A549 treated with ZK216348 at 1 μM for 4 hours (cell line): ENCODE measurements around the gene GATC. TPM values are rescaled to one million over a fixed set of nuclear protein-coding genes. Genes with fewer than 3 reads are reported as not detected.

Experiments used
- total RNA-seq: library from RNA; stranded (reverse); fragments of 200-300 nt; extraction: Qiagen RNA extraction; gene quantifications from 5 replicates; pipeline ENCODE4 v1.2.3, GENCODE V29; 2022; ENCODE audit warnings: low read depth

GATC gene
- 19.4 to 26.1 TPM (median 24.1 TPM) in 5 replicates for total RNA-seq

GRCh38 chr12:120445911-120446843, at the start of gene GATC, which contains the start of gene TRIAP1:
TSS of gene GATC (plus strand) at chr12:120446444. CDS start at chr12:120446481, 37 bp downstream.
TSS of gene TRIAP1 (minus strand) at chr12:120446384. CDS start at chr12:120446372, 12 bp downstream.

GRCh38 chr12:120437735-120438494, 8.3 kb upstream of the GATC start, which contains the start of gene COX6A1:
TSS of gene COX6A1 (plus strand) at chr12:120438113. CDS start at chr12:120438127, 14 bp downstream.

GRCh38 chr12:120469450-120470149, 23.4 kb downstream of the GATC start, which contains the start of gene SRSF9:
TSS of gene SRSF9 (minus strand) at chr12:120469748. CDS start at chr12:120469609, 139 bp downstream.

GRCh38 chr12:120495731-120496412, 49.6 kb downstream of the GATC start, which contains the start of gene DYNLL1:
TSS of gene DYNLL1 (plus strand) at chr12:120496113. CDS start at chr12:120496422, 309 bp downstream.

Other genes starting within 250 kb of the GATC start
- 3,146 to 3,508 TPM (median 3,402 TPM) in 5 replicates for gene RPLP0, start 245.3 kb upstream of the GATC start, total RNA-seq
- 155 to 226 TPM (median 194 TPM) in 5 replicates for gene PXN, start 180.7 kb upstream of the GATC start, total RNA-seq
- gene RNU4-2, start 154.5 kb upstream of the GATC start, total RNA-seq, result not detected in 5 replicates
- gene RNU4-1, start 153.2 kb upstream of the GATC start, total RNA-seq, result not detected in 5 replicates
- 0.66 to 1.6 TPM (median 0.98 TPM) in 5 replicates for gene SIRT4, start 144.1 kb upstream of the GATC start, total RNA-seq
- not detected in 5 replicates for gene PLA2G1B, start 118.7 kb upstream of the GATC start, total RNA-seq
- gene MSI1, start 77.3 kb upstream of the GATC start, total RNA-seq, result 0.50 to 1.4 TPM (median 1.2 TPM) in 5 replicates
- 658 to 856 TPM (median 772 TPM) in 5 replicates for gene COX6A1, start 8.3 kb upstream of the GATC start, total RNA-seq
- 64.1 to 93.0 TPM (median 72.4 TPM) in 5 replicates for gene TRIAP1, start 60 bp upstream of the GATC start, total RNA-seq
- gene SRSF9, start 23.3 kb downstream of the GATC start, total RNA-seq, result 197 to 241 TPM (median 226 TPM) in 5 replicates
- 592 to 753 TPM (median 641 TPM) in 5 replicates for gene DYNLL1, start 49.7 kb downstream of the GATC start, total RNA-seq
- gene COQ5, start 82.7 kb downstream of the GATC start, total RNA-seq, result 24.4 to 30.2 TPM (median 25.9 TPM) in 5 replicates
- 99.9 to 108 TPM (median 101 TPM) in 5 replicates for gene RNF10, start 87.9 kb downstream of the GATC start, total RNA-seq
- 44.5 to 57.8 TPM (median 51.4 TPM) in 5 replicates for gene POP5, start 135.0 kb downstream of the GATC start, total RNA-seq
- 0.22 to 0.57 TPM (median 0.27 TPM) in 4 of 5 replicates, not detected in the other for gene CABP1, start 194.2 kb downstream of the GATC start, total RNA-seq
- 80.1 to 125 TPM (median 93.4 TPM) in 5 replicates for gene MLEC, start 240.7 kb downstream of the GATC start, total RNA-seq